Heart left ventricle (tissue), 13 donors: ENCODE results near the gene CUEDC2.

Source experiments
- POLR2A ChIP-seq, 2 donors: fragments of 450-650 bp; IDR thresholded peaks; one replicate each; pipeline ENCODE4 v1.6.1; 2017; ENCODE audit warnings: antibody characterized with exemption in 2 of 2, mild to moderate bottlenecking in 2 of 2, moderate library complexity in 2 of 2
- TF ChIP-seq, protein P1 (sequence below), 12 donors: fragments of 200-600 bp; sonication (generic) in 4 of 12; IDR thresholded peaks; one replicate each; pipeline versions ENCODE4 v1.5.0 to v1.8.0; 2018 to 2022; ENCODE audit warnings: antibody characterized with exemption in 12 of 12, mild to moderate bottlenecking in 5 of 12
- donor health status: ischemic (EF 13 %, LVEDD 7.1; RV severe dilation, severe dysfunction).
- donor health status: DM: no; HTN: yes; CAD: no.
- donor health status: DM: no; HTN: no; CAD: no.
- donor health status: ischemic (EF 25% LVEDD 6.9; RV normal size, moderate dysfunction).
- donor health status: ischemic (EF 25% LVEDD 5.7; RV mildly dilated, moderate dysfunction).
- donor health status: ischemic (EF 35%, LVEDD 5.7; RV mildly dilated, moderate dysfunction).
- donor health status: nonischemic (EF 11% LVEDD 7.7; RV severe dilation, severe dysfunction).
- donor health status: DM: yes; HTN: yes; CAD: no.
- donor health status: PGD.
- donor health status: ischemic (EF 29% LVEDD 5.4; RV normal size, mild dysfunction).
- donor health status: nonischemic (EF 23%, LVEDD 6.1; RV moderate dilation, normal function).

DNA sequence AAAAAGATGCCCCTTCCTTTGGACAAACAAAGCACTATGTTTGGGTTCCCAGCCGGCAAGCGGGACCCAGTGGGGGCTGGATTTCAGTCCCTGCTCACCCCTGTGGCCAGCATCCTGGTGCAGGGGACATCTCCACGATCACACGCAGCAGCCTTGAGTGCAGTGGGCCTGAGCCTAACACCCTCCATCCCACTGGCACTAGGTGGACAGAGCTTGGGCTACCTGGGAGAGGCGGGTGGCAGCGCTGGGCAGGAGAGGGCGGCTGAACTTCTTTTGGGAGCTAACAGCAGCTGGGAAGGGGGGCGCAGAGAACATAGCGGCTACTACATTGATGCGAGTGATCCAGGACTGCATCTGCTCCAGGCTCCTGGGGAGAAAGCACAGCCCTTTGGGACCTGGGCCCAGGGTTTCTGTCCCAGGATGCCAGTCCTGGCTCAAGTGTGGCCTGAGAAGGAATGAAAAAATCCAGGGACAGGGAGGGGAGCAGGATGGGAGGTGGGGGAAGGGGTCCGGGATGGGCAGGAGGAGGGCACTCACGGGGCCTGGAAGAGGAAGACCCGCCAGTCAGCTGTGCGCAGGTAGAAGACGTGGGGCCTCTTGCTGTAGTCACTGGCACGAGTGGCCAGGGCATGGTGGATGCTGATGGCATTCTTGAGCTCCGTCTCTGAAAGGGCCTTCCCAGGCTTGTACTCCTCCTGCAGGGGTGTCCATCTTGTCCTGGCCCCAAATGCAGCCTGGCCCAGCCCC is 27.8 kb downstream of the CUEDC2 start:
- TF ChIP-seq, protein P1, sequence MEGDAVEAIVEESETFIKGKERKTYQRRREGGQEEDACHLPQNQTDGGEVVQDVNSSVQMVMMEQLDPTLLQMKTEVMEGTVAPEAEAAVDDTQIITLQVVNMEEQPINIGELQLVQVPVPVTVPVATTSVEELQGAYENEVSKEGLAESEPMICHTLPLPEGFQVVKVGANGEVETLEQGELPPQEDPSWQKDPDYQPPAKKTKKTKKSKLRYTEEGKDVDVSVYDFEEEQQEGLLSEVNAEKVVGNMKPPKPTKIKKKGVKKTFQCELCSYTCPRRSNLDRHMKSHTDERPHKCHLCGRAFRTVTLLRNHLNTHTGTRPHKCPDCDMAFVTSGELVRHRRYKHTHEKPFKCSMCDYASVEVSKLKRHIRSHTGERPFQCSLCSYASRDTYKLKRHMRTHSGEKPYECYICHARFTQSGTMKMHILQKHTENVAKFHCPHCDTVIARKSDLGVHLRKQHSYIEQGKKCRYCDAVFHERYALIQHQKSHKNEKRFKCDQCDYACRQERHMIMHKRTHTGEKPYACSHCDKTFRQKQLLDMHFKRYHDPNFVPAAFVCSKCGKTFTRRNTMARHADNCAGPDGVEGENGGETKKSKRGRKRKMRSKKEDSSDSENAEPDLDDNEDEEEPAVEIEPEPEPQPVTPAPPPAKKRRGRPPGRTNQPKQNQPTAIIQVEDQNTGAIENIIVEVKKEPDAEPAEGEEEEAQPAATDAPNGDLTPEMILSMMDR (IDR thresholded peaks at IDR 0.05): no peak
- no peak for TF ChIP-seq POLR2A (IDR thresholded peaks at IDR 0.05)
